Suprapubic skin (tissue), 3 donors: Measurements from ENCODE around the gene MRM3.

Experiments
- CTCF ChIP-seq, 2 donors: fragments of 200-600 bp in 1 of 2; fragments of 450-650 bp in 1 of 2; sonication (generic) in 1 of 2; IDR thresholded peaks; one replicate each; pipeline ENCODE4 v1.5.1; 2016 to 2019; ENCODE audit warnings: antibody characterized with exemption in 2 of 2, mild to moderate bottlenecking in 1 of 2, moderate library complexity in 1 of 2
- POLR2AphosphoS5 ChIP-seq, 3 donors: sonication (generic); formaldehyde crosslinking; IDR thresholded peaks; one replicate each; pipeline ENCODE4 v1.6.1; 2017; ENCODE audit warnings: antibody characterized with exemption in 3 of 3

- no peak for TF ChIP-seq POLR2AphosphoS5 (IDR thresholded peaks at IDR 0.05)
- TF ChIP-seq CTCF (IDR thresholded peaks at IDR 0.05), result no peak
Measured at GRCh38 chr17:750431-751037, 31.6 kb upstream of the MRM3 start.
